GM19099 (cell line): ENCODE results near the gene TNPO2.
A peak's percentile ranks its signal among the peaks of the same experiment; 100 is the strongest.

Source experiments
- POLR2A ChIP-seq: IDR thresholded peaks from 3 replicates; pipeline ENCODE4 v1.6.1; 2011; ENCODE audit warnings: low read depth; ENCODE audit not compliant: insufficient read length; ENCODE audit errors: extremely low read depth

The TNPO2 gene

GRCh38 chr19:12675940-12676339 lies 47.8 kb downstream of the TNPO2 start:
- no peak for TF ChIP-seq POLR2A

- TF ChIP-seq POLR2A = no peak
Observed at GRCh38 chr19:12675399-12675798, 48.3 kb downstream of the TNPO2 start.

- TF ChIP-seq POLR2A = no peak
Observed at GRCh38 chr19:12672744-12673143, 51.0 kb downstream of the TNPO2 start.

DNA sequence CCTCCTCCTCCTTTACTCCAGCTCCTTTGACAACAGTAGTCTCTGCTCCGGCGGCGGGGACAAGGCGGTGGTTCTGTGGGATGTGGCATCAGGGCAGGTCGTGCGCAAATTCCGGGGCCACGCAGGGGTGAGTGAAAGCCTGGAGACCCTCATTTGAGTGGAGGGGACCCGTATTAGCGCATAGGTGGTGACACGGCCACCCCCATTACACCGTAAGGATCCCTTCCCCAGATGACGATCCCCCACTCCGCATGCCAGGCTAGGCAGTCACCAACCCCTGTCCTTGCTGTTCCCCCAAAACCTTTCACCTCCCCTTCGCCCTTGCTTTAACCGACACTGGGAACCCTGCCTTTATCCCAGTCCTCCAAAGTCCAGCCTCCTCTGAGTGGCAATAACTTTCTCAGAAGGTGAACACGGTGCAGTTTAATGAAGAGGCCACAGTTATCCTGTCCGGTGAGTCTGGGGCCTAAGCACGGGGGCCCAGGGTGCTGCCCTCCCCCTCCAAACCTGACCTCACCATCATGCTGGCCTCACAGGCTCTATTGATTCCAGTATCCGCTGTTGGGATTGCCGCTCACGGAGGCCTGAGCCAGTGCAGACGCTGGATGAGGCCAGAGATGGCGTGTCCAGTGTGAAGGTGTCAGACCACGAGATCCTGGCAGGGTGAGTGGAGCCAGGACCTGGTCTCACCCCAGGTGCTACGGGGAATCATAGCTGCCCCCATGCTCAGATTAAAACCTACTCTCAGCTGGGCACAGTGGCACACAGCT lies 53.4 kb downstream of the TNPO2 start:
- no peak for TF ChIP-seq POLR2A

DNA sequence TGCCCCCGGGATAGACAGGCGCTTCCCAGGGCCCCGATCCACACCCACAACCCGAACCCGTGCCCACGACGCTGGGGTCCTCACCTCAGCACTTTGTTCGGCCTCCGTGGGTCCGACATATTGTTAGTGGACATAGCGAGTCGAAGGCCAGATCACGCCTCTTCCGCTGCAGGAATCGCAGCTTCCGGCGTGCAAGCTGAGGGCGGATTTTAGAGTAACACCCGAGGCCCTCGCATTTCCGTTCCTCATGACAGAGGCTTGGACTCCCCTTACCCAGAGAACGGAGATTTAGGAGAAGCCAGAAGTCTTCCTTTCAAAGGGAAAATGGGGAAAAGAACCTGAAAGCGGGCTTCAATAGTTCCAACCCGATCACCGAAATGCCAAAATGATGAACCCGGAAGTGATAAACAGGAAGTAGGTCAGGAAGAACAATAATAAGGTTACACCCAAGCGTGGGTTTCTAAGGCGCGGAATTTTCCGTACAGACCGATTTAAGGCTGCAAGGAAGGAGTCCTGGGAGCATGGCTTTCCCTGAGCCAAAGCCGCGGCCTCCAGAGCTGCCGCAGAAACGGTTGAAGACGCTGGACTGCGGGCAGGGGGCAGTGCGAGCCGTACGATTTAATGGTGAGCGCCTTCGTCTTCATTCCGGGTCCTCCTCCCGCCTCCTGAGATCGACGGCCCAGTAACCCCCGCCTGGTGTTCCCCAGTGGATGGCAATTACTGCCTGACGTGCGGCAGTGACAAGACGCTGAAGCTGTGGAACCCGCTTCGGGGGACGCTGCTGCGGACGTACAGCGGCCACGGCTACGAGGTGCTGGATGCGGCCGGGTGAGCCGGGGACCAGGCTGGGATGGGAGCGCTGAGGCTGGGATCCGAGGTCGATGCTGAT lies 54.2 kb downstream of the TNPO2 start:
- peak; percentile 70 for TF ChIP-seq POLR2A

DNA sequence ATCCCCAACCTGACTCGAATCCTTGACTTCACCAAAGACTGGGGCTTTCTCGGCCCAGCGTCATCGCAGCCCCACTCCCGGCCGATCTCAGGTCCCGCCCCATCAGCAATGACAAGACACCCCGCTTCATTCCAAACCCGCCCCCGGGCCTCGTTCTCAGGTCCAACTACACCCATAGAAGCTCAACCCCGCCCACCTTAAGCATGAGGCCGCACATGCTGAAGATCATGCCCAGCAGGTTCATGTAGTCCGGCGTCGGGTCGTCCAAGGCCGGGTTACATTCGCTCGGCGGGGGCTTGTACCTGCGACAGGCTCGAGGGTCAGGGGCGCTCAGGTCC lies 54.8 kb downstream of the TNPO2 start:
- no peak for TF ChIP-seq POLR2A

- TF ChIP-seq POLR2A = no peak
Observed at GRCh38 chr19:12668346-12668745, 55.4 kb downstream of the TNPO2 start.

GRCh38 chr19:12667731-12668302 lies 55.9 kb downstream of the TNPO2 start:
- no peak for TF ChIP-seq POLR2A

DNA sequence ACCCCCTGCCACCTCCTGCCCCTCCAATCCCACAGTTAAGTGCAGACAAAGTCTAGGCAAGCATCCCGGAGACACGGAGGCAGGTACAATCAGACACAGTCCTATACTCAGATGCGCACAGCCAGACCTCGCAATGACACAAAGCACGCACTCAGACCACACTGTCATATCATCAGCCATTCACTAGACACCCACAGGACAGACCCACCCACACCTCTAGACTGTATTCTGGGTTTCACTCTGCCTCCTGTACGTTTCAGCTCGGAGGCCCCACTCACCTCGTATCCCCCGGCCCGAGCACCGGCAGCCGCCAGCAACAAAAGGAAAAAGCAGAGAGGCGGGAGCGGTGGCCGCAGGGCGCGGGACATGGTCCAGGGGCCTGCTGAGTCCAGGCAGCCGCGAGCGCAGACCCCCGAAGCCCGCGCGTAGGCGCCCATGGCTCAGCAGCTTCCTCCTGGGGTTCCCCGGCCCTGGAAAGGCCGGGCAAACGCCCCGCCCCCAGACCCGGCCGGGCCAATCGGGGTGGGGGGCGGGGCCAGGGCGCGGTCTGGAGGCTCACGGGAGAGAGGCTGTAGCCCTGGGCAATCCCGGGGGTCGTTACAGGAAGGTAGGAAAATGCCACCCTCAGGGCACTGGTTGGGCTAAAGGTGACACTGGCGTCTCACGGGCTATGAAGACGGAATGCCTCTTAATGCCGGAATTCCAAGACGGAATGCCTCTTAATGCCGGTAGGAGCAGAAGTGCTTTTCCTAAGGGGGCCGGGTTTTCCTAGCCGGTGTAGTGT lies 57.3 kb downstream of the TNPO2 start, which contains the start of the genes MAN2B1 and WDR83:
Gene MAN2B1 (minus strand): TSS at position 478 of the 784 bp plus-strand sequence. CDS start 41 bp downstream, at position 437.
Gene WDR83 (plus strand): TSS at position 543 of the 784 bp plus-strand sequence. CDS start 2,984 bp downstream, outside the sequence.
- peak; percentile 83 for TF ChIP-seq POLR2A

GRCh38 chr19:12665671-12666264 lies 58.0 kb downstream of the TNPO2 start:
- peak; percentile 2 for TF ChIP-seq POLR2A

DNA sequence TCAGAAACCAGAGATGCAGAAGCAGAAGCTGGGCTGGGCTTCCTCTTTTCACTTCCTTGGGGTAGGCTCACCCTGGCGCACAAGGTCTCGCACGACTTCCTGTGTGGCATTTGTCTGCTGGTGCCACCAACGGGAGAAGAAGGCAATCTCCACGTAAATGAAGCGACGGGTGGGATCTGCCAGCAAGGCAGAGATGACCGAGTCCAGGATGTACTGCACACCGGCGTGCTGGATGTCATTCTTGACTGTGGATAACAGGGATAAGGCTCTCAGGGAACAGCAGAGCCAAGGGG lies 58.5 kb downstream of the TNPO2 start:
- peak; percentile 60 for TF ChIP-seq POLR2A

DNA sequence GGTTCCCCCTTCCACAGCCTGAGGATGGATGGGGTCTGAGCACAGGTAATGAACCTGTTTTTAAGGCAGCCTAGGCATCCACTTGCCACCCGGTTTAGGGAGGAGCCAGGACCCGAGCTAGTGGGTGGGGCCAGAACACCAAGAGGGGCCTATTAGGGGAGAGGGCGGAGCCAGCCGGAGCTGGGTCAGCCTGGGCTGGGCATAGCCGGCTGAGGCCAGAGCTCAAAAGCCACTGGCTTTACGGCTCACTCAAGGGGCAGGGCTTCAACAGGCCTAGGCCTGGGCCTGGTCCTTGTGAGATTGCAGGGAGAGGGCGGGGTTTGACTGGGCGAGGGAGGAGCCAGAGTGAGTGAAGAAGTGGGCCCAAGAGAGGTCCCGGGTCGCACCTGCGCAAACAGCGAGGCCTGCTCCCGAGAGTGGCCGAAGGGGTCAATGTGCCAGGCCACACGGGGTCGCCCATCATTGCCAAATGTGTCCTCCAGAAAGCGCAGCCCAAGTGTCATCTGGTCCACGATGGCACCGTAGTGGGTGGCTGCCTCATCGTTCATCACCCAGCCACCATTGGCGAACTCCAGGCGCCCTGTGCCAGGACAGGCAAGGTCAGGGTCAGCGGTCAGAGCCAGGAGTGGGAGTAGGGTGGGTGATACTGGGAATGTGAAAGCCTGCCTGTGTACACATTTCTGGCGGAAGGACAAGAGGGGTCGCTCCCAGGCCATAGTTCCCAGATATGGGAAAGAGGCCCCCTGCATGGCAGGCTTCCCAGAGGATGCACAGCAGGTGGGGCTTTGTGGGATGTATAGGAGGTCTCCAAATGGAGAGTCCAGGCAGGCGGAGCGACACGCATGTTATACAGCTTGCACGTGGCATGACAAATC lies 59.1 kb downstream of the TNPO2 start:
- no peak for TF ChIP-seq POLR2A

GRCh38 chr19:12660980-12661379 lies 62.8 kb downstream of the TNPO2 start:
- TF ChIP-seq POLR2A = no peak

DNA sequence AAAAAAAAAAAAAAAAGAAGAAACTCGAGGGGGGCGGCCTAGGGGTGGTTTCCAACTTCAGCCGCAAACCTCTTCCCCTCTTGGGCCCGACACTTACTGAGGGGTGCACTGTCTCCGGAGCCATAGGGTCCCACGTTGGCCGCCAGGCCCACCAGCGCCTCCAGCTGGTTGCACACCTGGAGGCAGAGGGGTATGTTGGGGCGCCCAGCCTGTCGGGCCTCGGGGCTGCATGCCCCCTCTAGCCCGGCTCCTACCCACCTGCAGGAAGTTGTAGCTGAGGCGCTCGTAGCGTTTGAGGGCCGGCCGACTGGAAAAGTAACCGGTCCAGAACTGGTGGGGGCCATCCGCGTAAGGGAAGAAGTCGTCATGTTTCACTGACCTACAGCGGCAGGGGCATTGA lies 65.8 kb downstream of the TNPO2 start:
- no peak for TF ChIP-seq POLR2A
